GM18951 (cell line): ENCODE data around the gene DAPL1.

Source experiments
- POLR2A ChIP-seq: IDR thresholded peaks from 4 replicates; pipeline ENCODE4 v1.6.1; 2011; ENCODE audit warnings: mild to moderate bottlenecking; ENCODE audit not compliant: insufficient read length, insufficient read depth; ENCODE audit errors: extremely low read depth
- in situ Hi-C: fragments of 300-500 bp; cut with MboI; formaldehyde crosslinking; loops from one replicate; pipeline ENCODE4 v1.12.0; 2022; ENCODE audit warnings: low sequenced_read_pairs, mixed read lengths, inconsistent platforms; ENCODE audit not compliant: unreplicated experiment

Gene DAPL1

GRCh38 chr2:158761621-158762020 is 33.5 kb upstream of the DAPL1 start:
- TF ChIP-seq POLR2A, result no peak
- in situ Hi-C loops, result no loop called here

GRCh38 chr2:158762336-158762735 is 32.8 kb upstream of the DAPL1 start:
- in situ Hi-C loops, result no loop called here
- TF ChIP-seq POLR2A, result no peak

- in situ Hi-C loops, result no loop called here
- no peak for TF ChIP-seq POLR2A
Observed at GRCh38 chr2:158766524-158766923, 28.6 kb upstream of the DAPL1 start.

- TF ChIP-seq POLR2A, result no peak
- in situ Hi-C loops, result no loop called here
Observed at GRCh38 chr2:158772306-158773078, 22.6 kb upstream of the DAPL1 start.

GRCh38 chr2:158773121-158773520 is 22.0 kb upstream of the DAPL1 start:
- in situ Hi-C loops, result no loop called here
- no peak for TF ChIP-seq POLR2A

- no peak for TF ChIP-seq POLR2A
- in situ Hi-C loops, result no loop called here
Observed at GRCh38 chr2:158774681-158775080, 20.4 kb upstream of the DAPL1 start.

- no peak for TF ChIP-seq POLR2A
- in situ Hi-C loops, result no loop called here
Observed at GRCh38 chr2:158775273-158776027, 19.7 kb upstream of the DAPL1 start.

- in situ Hi-C loops, result no loop called here
- no peak for TF ChIP-seq POLR2A
Observed at GRCh38 chr2:158776231-158776630, 18.9 kb upstream of the DAPL1 start.

- TF ChIP-seq POLR2A, result no peak
- in situ Hi-C loops, result no loop called here
Observed at GRCh38 chr2:158777077-158777476, 18.0 kb upstream of the DAPL1 start.

- in situ Hi-C loops, result no loop called here
- TF ChIP-seq POLR2A, result no peak
Observed at GRCh38 chr2:158778243-158778642, 16.9 kb upstream of the DAPL1 start.

- no peak for TF ChIP-seq POLR2A
- in situ Hi-C loops, result no loop called here
Observed at GRCh38 chr2:158779621-158780020, 15.5 kb upstream of the DAPL1 start.

GRCh38 chr2:158781353-158781961 is 13.7 kb upstream of the DAPL1 start:
- TF ChIP-seq POLR2A, result no peak
- in situ Hi-C loops, result no loop called here

GRCh38 chr2:158782136-158782535 is 13.0 kb upstream of the DAPL1 start:
- in situ Hi-C loops, result no loop called here
- TF ChIP-seq POLR2A, result no peak
